Spleen (tissue), 11 donors: Measurements from ENCODE around the gene ANKS4B. TPM values are rescaled to one million over a fixed set of nuclear protein-coding genes. Genes with fewer than 3 reads are reported as not detected.

Experiments
- DNase-seq: peaks from one replicate; pipeline ENCODE4 v3.0.0-alpha.2; 2020
- H3K27ac ChIP-seq, 8 donors: fragments of 200-600 bp; sonication (generic) in 7 of 8; 1 replicate in 4 of 8; 2 replicates in 4 of 8; pipeline versions ENCODE4 v1.5.0 to v1.8.0; 2016 to 2021; ENCODE audit warnings: inconsistent platforms in 4 of 8, mild to moderate bottlenecking in 4 of 8, moderate library complexity in 1 of 8
- H3K27me3 ChIP-seq, 7 donors: fragments of 200-600 bp; sonication (generic) in 6 of 7; replicated peaks in 1 of 7; 1 replicate in 4 of 7; 2 replicates in 3 of 7; pipeline versions ENCODE4 v1.5.0 to v1.8.0; 2016 to 2021; ENCODE audit warnings: inconsistent platforms in 3 of 7, mild to moderate bottlenecking in 1 of 7
- H3K36me3 ChIP-seq, 6 donors: fragments of 200-600 bp; sonication (generic) in 5 of 6; 1 replicate in 4 of 6; 2 replicates in 2 of 6; pipeline versions ENCODE4 v1.5.0 to v1.8.0; 2016 to 2021; ENCODE audit warnings: inconsistent platforms in 2 of 6
- H3K4me1 ChIP-seq, 6 donors: fragments of 200-600 bp; sonication (generic) in 5 of 6; 1 replicate in 3 of 6; 2 replicates in 3 of 6; pipeline versions ENCODE4 v1.5.0 to v1.8.0; 2016 to 2021; ENCODE audit warnings: inconsistent platforms in 3 of 6
- H3K4me3 ChIP-seq, 8 donors: fragments of 200-600 bp; sonication (generic) in 7 of 8; 1 replicate in 4 of 8; 2 replicates in 4 of 8; pipeline versions ENCODE4 v1.5.0 to v1.8.0; 2016 to 2021; ENCODE audit warnings: inconsistent platforms in 4 of 8, mild to moderate bottlenecking in 4 of 8, moderate library complexity in 2 of 8
- H3K9me3 ChIP-seq, 8 donors: fragments of 200-600 bp; sonication (generic) in 7 of 8; 1 replicate in 4 of 8; 2 replicates in 4 of 8; pipeline versions ENCODE4 v1.5.0 to v1.8.0; 2016 to 2021; ENCODE audit warnings: inconsistent platforms in 4 of 8
- POLR2A ChIP-seq, 3 donors: fragments of 450-650 bp; IDR thresholded peaks; one replicate each; pipeline ENCODE4 v1.5.1; 2017; ENCODE audit warnings: antibody characterized with exemption in 3 of 3, mild to moderate bottlenecking in 1 of 3
- POLR2AphosphoS5 ChIP-seq, 3 donors: sonication (generic); formaldehyde crosslinking; IDR thresholded peaks; one replicate each; pipeline ENCODE4 v1.5.1; 2017; ENCODE audit warnings: antibody characterized with exemption in 3 of 3
- WGBS, 5 donors: extraction: QIAGEN DNeasy Blood & Tissue Kit in 3 of 5; methylation state at CpG; one replicate each; pipeline versions ENCODE4 v1.1.5 to v1.1.7; 2013 to 2018; 5-methylcytosine and 5-hydroxymethylcytosine counted together
- intact Hi-C: fragments of 100-400 bp; cut with DNase I; formaldehyde crosslinking; loops from one replicate; pipeline ENCODE4 v1.15.0; 2023; ENCODE audit warnings: low total_unique reads
- polyA plus RNA-seq, 3 donors: library from polyadenylated mRNA; stranded (reverse); fragments of 200-250 nt; gene quantifications; one replicate each; pipeline ENCODE4 v1.2.1, GENCODE V29; 2013
- total RNA-seq, 7 donors: library from RNA; depleted of rRNA in 3 of 7; stranded (reverse); fragments of >200 nt in 3 of 7; fragmentation: NEBNext Ultra II Directional in 4 of 7; extraction: Animal tissue kit (Norgen Biotek cat#: 25700) in 4 of 7; gene quantifications; one replicate each; pipeline versions ENCODE4 v1.1.0 to v1.2.1, GENCODE V29; 2016 to 2021
- TF ChIP-seq, protein P1 (sequence below), 11 experiments: fragments of 200-600 bp in 7 of 11; fragments of 450-650 bp in 4 of 11; sonication (generic) in 4 of 11; IDR thresholded peaks in 8 of 11; conservative IDR thresholded peaks in 3 of 11; 1 replicate in 7 of 11; 2 replicates in 4 of 11; pipeline versions ENCODE4 v1.4.0 to v1.8.0; 2016 to 2021; ENCODE audit warnings: antibody characterized with exemption in 11 of 11, inconsistent platforms in 4 of 11, mild to moderate bottlenecking in 1 of 11
- donor health status: healthy with polysubstance abuse.
- donor health status: DM: no; HTN: no; CAD: no; lungs with moderate emphysema.
- donor health status: DM: no; HTN: no; CAD: no.
- donor health status: Bipolar disorder and iron deficiency.
- donor health status: healthy.
- donor health status: DM: no; HTN: no; CAD: no.
- donor health status: DM: yes; HTN: yes; CAD: no.

The ANKS4B gene
- total and polyA plus RNA-seq, 10 donors, result 0.03 TPM; not detected in 9

DNA sequence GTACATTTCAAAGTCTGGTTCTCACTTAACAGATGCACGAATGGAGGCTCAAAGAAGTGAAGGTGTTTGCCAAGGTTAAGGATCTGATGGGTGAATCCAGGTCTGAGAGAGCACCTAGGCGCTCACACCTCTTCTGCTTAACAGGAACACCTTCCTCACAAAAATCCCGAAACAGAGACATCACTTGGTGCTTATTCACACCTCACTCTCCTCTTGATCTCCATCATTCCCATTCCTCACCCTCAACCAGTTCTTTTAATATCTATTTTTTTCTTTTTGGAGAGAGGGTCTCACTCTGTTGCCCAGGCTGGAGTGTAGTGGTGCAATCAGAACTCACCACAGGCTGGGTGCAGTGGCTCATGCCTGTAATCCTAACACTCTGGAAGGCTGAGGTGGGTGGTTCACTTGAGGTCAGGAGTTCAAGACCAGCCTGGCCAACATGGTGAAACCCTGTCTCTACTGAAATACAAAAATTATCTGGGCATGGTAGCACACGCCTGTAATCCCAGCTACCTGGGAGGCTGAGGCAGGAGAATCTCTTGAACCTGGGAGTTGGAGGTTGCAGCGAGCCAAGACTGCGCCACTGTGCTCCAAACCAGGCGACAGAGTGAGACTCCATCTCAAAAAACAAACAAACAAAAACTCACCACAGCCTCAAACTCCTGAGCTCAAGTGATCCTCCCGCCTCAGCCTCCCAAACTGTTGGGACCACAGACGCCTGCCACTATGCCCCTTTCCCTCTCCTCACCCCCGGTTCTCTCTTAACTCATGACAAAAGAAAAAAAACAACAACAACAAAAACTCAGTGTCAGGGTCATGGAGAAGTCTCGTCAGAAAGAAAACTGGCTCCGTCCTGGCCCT lies 29.5 kb downstream of the ANKS4B start:
- intact Hi-C loops, result no loop called here
- no peaks in the 10 kb centered on the region for H3K9me3 ChIP-seq
- H3K36me3 ChIP-seq, result no peaks in the 10 kb centered on the region
- TF ChIP-seq, protein P1, sequence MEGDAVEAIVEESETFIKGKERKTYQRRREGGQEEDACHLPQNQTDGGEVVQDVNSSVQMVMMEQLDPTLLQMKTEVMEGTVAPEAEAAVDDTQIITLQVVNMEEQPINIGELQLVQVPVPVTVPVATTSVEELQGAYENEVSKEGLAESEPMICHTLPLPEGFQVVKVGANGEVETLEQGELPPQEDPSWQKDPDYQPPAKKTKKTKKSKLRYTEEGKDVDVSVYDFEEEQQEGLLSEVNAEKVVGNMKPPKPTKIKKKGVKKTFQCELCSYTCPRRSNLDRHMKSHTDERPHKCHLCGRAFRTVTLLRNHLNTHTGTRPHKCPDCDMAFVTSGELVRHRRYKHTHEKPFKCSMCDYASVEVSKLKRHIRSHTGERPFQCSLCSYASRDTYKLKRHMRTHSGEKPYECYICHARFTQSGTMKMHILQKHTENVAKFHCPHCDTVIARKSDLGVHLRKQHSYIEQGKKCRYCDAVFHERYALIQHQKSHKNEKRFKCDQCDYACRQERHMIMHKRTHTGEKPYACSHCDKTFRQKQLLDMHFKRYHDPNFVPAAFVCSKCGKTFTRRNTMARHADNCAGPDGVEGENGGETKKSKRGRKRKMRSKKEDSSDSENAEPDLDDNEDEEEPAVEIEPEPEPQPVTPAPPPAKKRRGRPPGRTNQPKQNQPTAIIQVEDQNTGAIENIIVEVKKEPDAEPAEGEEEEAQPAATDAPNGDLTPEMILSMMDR (IDR thresholded peaks at IDR 0.05 in 8 of 11, conservative IDR thresholded peaks at IDR 0.05 in 3 of 11), result no peak
- TF ChIP-seq POLR2A (IDR thresholded peaks at IDR 0.05), result no peak
- TF ChIP-seq POLR2AphosphoS5 (IDR thresholded peaks at IDR 0.05), result no peak
- no peak for DNase-seq
- H3K4me1 ChIP-seq, result peaks cover 0 to 16% (median 10%) of the 10 kb centered on the region in 6 donors
- H3K27ac ChIP-seq, result no peak overlapping the region
- no peak overlapping the region for H3K4me3 ChIP-seq
- WGBS, 5 donors, result 84 to 87% (median 84%) methylated on average over 12 of the region's 12 CpGs
- H3K27me3 ChIP-seq, result peaks cover 0 to 9% (median 0%) of the 10 kb centered on the region in 7 donors

DNA sequence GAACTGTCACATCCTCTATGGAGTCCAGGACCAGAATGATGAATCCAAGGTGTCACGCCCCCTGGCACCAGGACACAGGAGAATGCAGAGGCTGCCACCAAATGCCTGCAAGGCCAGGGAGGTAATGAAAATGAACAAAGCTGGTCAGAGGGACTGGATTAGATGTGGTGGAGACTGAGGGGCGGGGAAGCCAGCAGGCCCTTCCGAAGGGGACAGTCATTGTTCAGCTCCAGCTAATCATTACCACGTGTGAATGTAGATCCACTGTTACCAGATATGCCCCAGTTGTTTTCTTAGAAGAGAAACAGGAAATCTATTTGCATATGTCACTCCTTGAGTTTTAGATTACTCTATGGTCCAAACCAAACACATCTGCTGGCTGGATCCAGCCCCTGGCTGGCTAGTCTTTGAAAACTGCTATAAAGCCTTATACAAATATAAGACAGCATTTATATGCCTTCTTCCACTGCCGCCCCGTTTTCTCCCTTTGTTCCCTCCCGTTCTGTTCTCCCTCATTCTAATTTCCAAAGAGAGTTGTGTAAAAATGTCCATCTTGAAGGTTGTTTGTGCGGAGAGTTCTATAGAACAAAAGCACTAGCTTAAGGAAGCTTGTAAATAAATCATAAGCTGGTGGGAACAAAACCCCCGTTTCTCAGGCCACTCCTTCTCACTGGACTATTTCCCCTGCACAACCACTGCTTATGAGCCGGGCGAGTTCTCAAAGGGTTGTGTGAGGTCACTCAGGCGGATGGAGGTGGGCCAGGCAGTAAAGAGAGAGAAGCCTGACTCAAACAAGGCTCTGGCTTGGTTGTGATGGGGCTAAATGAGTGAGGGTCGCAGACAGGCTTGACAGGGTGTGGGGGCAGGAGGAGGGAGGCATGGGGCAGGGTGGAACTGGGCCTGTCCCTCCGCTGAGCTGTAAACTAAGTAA lies 30.4 kb downstream of the ANKS4B start:
- no peak overlapping the region for H3K27ac ChIP-seq
- WGBS, 5 donors, result 64 to 70% (median 66%) methylated on average over 14 of the region's 14 CpGs
- no peak overlapping the region for H3K4me3 ChIP-seq
- intact Hi-C loops, result no loop called here
- no peaks in the 10 kb centered on the region for H3K36me3 ChIP-seq
- no peaks in the 10 kb centered on the region for H3K9me3 ChIP-seq
- peaks cover 0 to 9% (median 0%) of the 10 kb centered on the region in 7 donors for H3K27me3 ChIP-seq
- DNase-seq, result no peak
- TF ChIP-seq, protein P1 (IDR thresholded peaks at IDR 0.05 in 8 of 11, conservative IDR thresholded peaks at IDR 0.05 in 3 of 11), result no peak
- TF ChIP-seq POLR2A (IDR thresholded peaks at IDR 0.05), result no peak
- TF ChIP-seq POLR2AphosphoS5 (IDR thresholded peaks at IDR 0.05), result no peak
- peaks cover 0 to 16% (median 10%) of the 10 kb centered on the region in 6 donors for H3K4me1 ChIP-seq

DNA sequence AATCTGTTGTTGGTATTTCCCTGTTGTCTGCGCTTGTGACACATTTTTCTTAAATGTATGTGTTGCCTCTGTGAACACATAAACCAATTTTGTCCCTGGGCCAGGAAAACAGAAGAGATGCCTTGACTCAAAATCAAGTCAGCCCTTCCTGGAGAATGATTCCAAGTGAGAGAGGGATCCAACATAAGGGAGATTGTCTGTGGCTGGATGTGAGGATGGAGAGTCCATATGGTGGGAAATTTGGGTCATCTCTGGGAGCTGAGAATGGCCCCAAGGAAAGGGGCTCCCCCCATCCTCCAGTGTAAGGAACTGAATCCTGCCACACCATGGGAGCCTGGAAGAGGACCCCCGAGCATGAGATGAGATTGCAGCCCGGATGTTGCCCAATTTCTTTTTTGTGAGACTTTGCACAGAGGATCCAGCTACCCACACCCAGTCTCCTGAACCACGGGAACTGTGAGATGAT lies 31.1 kb downstream of the ANKS4B start:
- Histone ChIP-seq H3K9me3 (no peaks in the 10 kb centered on the region), H3K4me3 (no peak overlapping the region), H3K27me3 (peaks cover 0 to 9% (median 0%) of the 10 kb centered on the region in 7 donors), H3K27ac (no peak overlapping the region), H3K36me3 (no peaks in the 10 kb centered on the region), H3K4me1 (peaks cover 0 to 16% (median 10%) of the 10 kb centered on the region in 6 donors)
- intact Hi-C loops, result no loop called here
- 81 to 91% (median 84%) methylated on average over 4 of the region's 4 CpGs for WGBS, 5 donors
- TF ChIP-seq POLR2A (IDR thresholded peaks at IDR 0.05) (no peak), POLR2AphosphoS5 (IDR thresholded peaks at IDR 0.05) (no peak)
- TF ChIP-seq, protein P1 (IDR thresholded peaks at IDR 0.05 in 8 of 11, conservative IDR thresholded peaks at IDR 0.05 in 3 of 11), result no peak
- no peak for DNase-seq
